Esophagus squamous epithelium (tissue), 5 donors: ENCODE measurements around the gene RALGAPB. TPM values are rescaled to one million over a fixed set of nuclear protein-coding genes. Genes with fewer than 3 reads are reported as not detected.
"Not testable (repeated sequence)": the region's sequence is repeated elsewhere in the genome, so short reads cannot be mapped to it uniquely, and the experiment has no call there.

Source experiments
- DNase-seq: peaks from one replicate; lab custom pipeline; 2025; lab: John Stamatoyannopoulos, UW
- H3K27ac ChIP-seq, 4 donors: fragments of 200-600 bp; sonication (generic); one replicate each; pipeline ENCODE4 v1.5.1; 2016 to 2019; ENCODE audit warnings: mild to moderate bottlenecking in 1 of 4
- H3K27me3 ChIP-seq, 4 donors: fragments of 200-600 bp; sonication (generic); 1 replicate in 3 of 4; 2 replicates in 1 of 4; pipeline versions ENCODE4 v1.5.1 to v1.6.0; 2017 to 2021; ENCODE audit warnings: antibody characterized with exemption in 1 of 4
- H3K36me3 ChIP-seq, 3 donors: fragments of 200-600 bp; sonication (generic); one replicate each; pipeline ENCODE4 v1.5.1; 2016 to 2019
- H3K4me1 ChIP-seq, 3 donors: fragments of 200-600 bp; sonication (generic); one replicate each; pipeline ENCODE4 v1.5.1; 2017 to 2019
- H3K4me3 ChIP-seq, 4 donors: fragments of 200-600 bp; sonication (generic); 1 replicate in 3 of 4; 2 replicates in 1 of 4; pipeline ENCODE4 v1.5.1; 2016 to 2019; ENCODE audit warnings: mild to moderate bottlenecking in 2 of 4, moderate library complexity in 1 of 4
- H3K9me3 ChIP-seq, 3 donors: fragments of 200-600 bp; sonication (generic); one replicate each; pipeline ENCODE4 v1.5.1; 2016 to 2019
- CTCF ChIP-seq, 6 experiments: fragments of 450-650 bp in 4 of 6; fragments of 200-600 bp in 2 of 6; sonication (generic) in 2 of 6; IDR thresholded peaks; one replicate each; pipeline ENCODE4 v1.5.1; 2016 to 2019; ENCODE audit warnings: antibody characterized with exemption in 6 of 6, mild to moderate bottlenecking in 4 of 6, moderate library complexity in 4 of 6
- POLR2A ChIP-seq, 4 donors: fragments of 450-650 bp; IDR thresholded peaks; one replicate each; pipeline ENCODE4 v1.6.1; 2017; ENCODE audit warnings: antibody characterized with exemption in 4 of 4, mild to moderate bottlenecking in 4 of 4, moderate library complexity in 3 of 4
- WGBS, 2 donors: methylation state at CpG; one replicate each; pipeline ENCODE4 v1.1.5; 2018; 5-methylcytosine and 5-hydroxymethylcytosine counted together
- intact Hi-C: fragments of 100-400 bp; cut with DNase I; formaldehyde crosslinking; loops from one replicate; pipeline ENCODE4 v1.15.0; 2022
- total RNA-seq, 4 donors: library from RNA; depleted of rRNA; stranded (reverse); fragments of >200 nt; gene quantifications; one replicate each; pipeline ENCODE4 v1.1.0, GENCODE V29; 2016
- donor health status: DM: yes; HTN: yes; CAD: no.

Gene RALGAPB
- total RNA-seq, 4 donors from 2014 or later: 17.4 to 38.5 (median 26.9) TPM

- WGBS, 2 donors: 88 to 98% methylated on average over 5 of the region's 5 CpGs
- no peak overlapping the region for H3K27ac ChIP-seq
- peaks cover 0 to 12% (median 0%) of the 10 kb centered on the region in 3 donors for H3K4me1 ChIP-seq
- TF ChIP-seq CTCF (IDR thresholded peaks at IDR 0.05) (no peak), POLR2A (IDR thresholded peaks at IDR 0.05) (no peak)
- no peaks in the 10 kb centered on the region for H3K27me3 ChIP-seq
- H3K9me3 ChIP-seq: no peaks in the 10 kb centered on the region
- intact Hi-C loops: no loop called here
- no peaks in the 10 kb centered on the region for H3K36me3 ChIP-seq
- DNase-seq: no peak
- no peak overlapping the region for H3K4me3 ChIP-seq
Measured at GRCh38 chr20:38458314-38458713, 14.3 kb upstream of the RALGAPB start.

- 9 to 54% methylated on average over 3 to 5 of the region's 5 CpGs for WGBS, 2 donors
- H3K36me3 ChIP-seq: no peaks in the 10 kb centered on the region
- intact Hi-C loops: no loop called here
- H3K4me3 ChIP-seq: no peak overlapping the region
- no peak for DNase-seq
- no peak overlapping the region for H3K27ac ChIP-seq
- TF ChIP-seq POLR2A (IDR thresholded peaks at IDR 0.05): no peak
- TF ChIP-seq CTCF (IDR thresholded peaks at IDR 0.05): no peak
- peaks cover 0 to 7% (median 0%) of the 10 kb centered on the region in 3 donors for H3K4me1 ChIP-seq
- H3K27me3 ChIP-seq: no peaks in the 10 kb centered on the region
- H3K9me3 ChIP-seq: no peaks in the 10 kb centered on the region
Measured at GRCh38 chr20:38460040-38460623, 12.5 kb upstream of the RALGAPB start.

- H3K4me1 ChIP-seq, H3K27me3 ChIP-seq, DNase-seq, H3K9me3 ChIP-seq, intact Hi-C loops, H3K4me3 ChIP-seq, H3K36me3 ChIP-seq, H3K27ac ChIP-seq: not testable (repeated sequence)
- WGBS, 2 donors: 9 to 33% methylated on average over 1 of the region's 2 CpGs
Measured at GRCh38 chr20:38460631-38461030, 12.0 kb upstream of the RALGAPB start.

- H3K4me1 ChIP-seq, H3K4me3 ChIP-seq, H3K9me3 ChIP-seq, intact Hi-C loops, H3K27me3 ChIP-seq, H3K36me3 ChIP-seq, DNase-seq, H3K27ac ChIP-seq: not testable (repeated sequence)
- WGBS, 2 donors: no CpG with 5 or more reads among the region's 33 CpGs
Measured at GRCh38 chr20:38461167-38461566, 11.5 kb upstream of the RALGAPB start.

- H3K27me3 ChIP-seq, H3K9me3 ChIP-seq, H3K27ac ChIP-seq, H3K4me3 ChIP-seq, DNase-seq, H3K4me1 ChIP-seq, H3K36me3 ChIP-seq, intact Hi-C loops: not testable (repeated sequence)
- WGBS, 2 donors: no CpG with 5 or more reads among the region's 30 CpGs
Measured at GRCh38 chr20:38461569-38461968, 11.1 kb upstream of the RALGAPB start.

- DNase-seq: no peak
- H3K9me3 ChIP-seq: no peaks in the 10 kb centered on the region
- no peaks in the 10 kb centered on the region for H3K27me3 ChIP-seq
- H3K4me1 ChIP-seq: no peaks in the 10 kb centered on the region
- TF ChIP-seq CTCF (IDR thresholded peaks at IDR 0.05): no peak
- TF ChIP-seq POLR2A (IDR thresholded peaks at IDR 0.05): no peak
- no peaks in the 10 kb centered on the region for H3K36me3 ChIP-seq
- no peak overlapping the region for H3K27ac ChIP-seq
- 50 to 52% methylated on average over 2 of the region's 2 CpGs for WGBS, 2 donors
- H3K4me3 ChIP-seq: no peak overlapping the region
- intact Hi-C loops: no loop called here
Measured at GRCh38 chr20:38466171-38466570, 6.5 kb upstream of the RALGAPB start.

GRCh38 chr20:38466983-38467382 lies 5.7 kb upstream of the RALGAPB start:
- H3K4me3 ChIP-seq: no peak overlapping the region
- no peak for DNase-seq
- H3K4me1 ChIP-seq: peaks cover under 1 to 4% (median 2%) of the 10 kb centered on the region in 3 donors
- WGBS, 2 donors: 75 to 81% methylated on average over 3 of the region's 3 CpGs
- no peak for TF ChIP-seq POLR2A (IDR thresholded peaks at IDR 0.05)
- no peak for TF ChIP-seq CTCF (IDR thresholded peaks at IDR 0.05)
- intact Hi-C loops: no loop called here
- no peaks in the 10 kb centered on the region for H3K9me3 ChIP-seq
- H3K36me3 ChIP-seq: no peaks in the 10 kb centered on the region
- no peak overlapping the region for H3K27ac ChIP-seq
- H3K27me3 ChIP-seq: no peaks in the 10 kb centered on the region
